ENCODE results near the gene ASAH2B.

DNA sequence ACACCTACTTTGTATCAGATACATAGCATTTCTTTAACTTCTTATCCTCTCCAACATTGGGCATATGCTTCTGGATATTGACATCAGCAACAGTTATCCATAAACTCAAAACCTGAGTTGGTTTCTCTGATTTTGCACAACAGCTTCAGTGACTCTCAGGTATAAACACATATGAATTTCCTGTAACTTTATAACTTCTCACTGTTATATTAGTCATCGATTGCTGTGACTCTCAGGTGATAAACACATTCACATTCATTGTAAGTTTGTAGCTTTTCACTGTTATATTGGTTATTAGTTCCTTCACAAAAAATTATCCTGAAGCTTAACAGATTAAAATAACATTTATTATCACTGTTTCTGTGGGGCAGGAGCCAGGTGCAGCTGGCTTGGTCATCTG is 57.0 kb downstream of the ASAH2B start:
- TF ChIP-seq, protein P1, sequence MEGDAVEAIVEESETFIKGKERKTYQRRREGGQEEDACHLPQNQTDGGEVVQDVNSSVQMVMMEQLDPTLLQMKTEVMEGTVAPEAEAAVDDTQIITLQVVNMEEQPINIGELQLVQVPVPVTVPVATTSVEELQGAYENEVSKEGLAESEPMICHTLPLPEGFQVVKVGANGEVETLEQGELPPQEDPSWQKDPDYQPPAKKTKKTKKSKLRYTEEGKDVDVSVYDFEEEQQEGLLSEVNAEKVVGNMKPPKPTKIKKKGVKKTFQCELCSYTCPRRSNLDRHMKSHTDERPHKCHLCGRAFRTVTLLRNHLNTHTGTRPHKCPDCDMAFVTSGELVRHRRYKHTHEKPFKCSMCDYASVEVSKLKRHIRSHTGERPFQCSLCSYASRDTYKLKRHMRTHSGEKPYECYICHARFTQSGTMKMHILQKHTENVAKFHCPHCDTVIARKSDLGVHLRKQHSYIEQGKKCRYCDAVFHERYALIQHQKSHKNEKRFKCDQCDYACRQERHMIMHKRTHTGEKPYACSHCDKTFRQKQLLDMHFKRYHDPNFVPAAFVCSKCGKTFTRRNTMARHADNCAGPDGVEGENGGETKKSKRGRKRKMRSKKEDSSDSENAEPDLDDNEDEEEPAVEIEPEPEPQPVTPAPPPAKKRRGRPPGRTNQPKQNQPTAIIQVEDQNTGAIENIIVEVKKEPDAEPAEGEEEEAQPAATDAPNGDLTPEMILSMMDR (IDR thresholded peaks at IDR 0.05; ENCODE audit: low read length) = no peak
- no peak for TF ChIP-seq EZH2phosphoT487 (IDR thresholded peaks at IDR 0.05; ENCODE audit: low read length)
